ENCODE data around the gene NEURL2.

DNA sequence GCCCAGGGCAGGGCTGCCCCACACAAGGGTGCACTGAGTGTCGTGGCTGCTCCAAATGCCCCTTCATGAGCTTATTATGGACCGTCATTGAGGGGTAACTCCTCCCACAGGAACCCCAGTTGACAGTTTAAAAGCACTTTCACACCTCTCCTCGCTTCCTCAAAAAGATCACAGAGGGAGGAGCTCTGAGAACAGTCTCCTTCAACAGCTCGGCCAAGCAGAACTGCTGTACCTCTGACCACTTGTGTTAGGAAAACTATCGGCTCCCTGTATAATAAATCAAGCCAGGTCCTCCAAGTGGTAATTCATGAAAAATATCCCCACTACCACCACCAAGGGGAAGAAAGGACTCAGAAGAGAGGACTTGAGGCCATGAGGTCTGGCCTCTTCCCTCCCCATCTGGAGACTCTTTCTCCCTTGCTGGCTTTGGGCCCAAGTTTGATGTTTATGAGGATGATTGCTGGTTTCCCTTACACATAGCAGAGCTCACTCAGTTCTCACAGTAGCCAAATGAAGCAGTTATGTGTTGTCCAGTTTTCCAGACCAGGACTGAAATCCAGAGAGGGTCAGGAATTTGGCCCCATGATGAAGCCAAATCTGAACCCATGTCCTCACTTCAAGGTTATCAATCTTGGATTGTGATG lies 48.7 kb downstream of the NEURL2 start:
- TF ChIP-seq, protein P1, sequence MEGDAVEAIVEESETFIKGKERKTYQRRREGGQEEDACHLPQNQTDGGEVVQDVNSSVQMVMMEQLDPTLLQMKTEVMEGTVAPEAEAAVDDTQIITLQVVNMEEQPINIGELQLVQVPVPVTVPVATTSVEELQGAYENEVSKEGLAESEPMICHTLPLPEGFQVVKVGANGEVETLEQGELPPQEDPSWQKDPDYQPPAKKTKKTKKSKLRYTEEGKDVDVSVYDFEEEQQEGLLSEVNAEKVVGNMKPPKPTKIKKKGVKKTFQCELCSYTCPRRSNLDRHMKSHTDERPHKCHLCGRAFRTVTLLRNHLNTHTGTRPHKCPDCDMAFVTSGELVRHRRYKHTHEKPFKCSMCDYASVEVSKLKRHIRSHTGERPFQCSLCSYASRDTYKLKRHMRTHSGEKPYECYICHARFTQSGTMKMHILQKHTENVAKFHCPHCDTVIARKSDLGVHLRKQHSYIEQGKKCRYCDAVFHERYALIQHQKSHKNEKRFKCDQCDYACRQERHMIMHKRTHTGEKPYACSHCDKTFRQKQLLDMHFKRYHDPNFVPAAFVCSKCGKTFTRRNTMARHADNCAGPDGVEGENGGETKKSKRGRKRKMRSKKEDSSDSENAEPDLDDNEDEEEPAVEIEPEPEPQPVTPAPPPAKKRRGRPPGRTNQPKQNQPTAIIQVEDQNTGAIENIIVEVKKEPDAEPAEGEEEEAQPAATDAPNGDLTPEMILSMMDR (IDR thresholded peaks at IDR 0.05) = peak in 1 of 6 experiments; percentile 19
- TF ChIP-seq POLR2A (IDR thresholded peaks at IDR 0.05) = no peak
